HepG2 (cell line): ENCODE measurements around the gene FN1. TPM values are rescaled to one million over a fixed set of nuclear protein-coding genes. Genes with fewer than 3 reads are reported as not detected.

Source experiments
- ATRX ChIP-seq: sonication (generic); formaldehyde crosslinking; IDR thresholded peaks from 2 replicates; pipeline ENCODE4 v1.4.0; 2020; ENCODE audit warnings: missing genetic modification reagents, borderline replicate concordance
- BCLAF1 ChIP-seq: fragments of 450-650 bp; IDR thresholded peaks from 2 replicates; pipeline ENCODE4 v1.6.1; 2017; ENCODE audit warnings: mild to moderate bottlenecking
- CHCHD3 ChIP-seq: sonication (generic); formaldehyde crosslinking; IDR thresholded peaks from 2 replicates; pipeline ENCODE4 v1.8.0; 2022; ENCODE audit warnings: mild to moderate bottlenecking, missing genetic modification reagents, moderate library complexity
- DMAP1 ChIP-seq: IDR thresholded peaks from 2 replicates; pipeline ENCODE4 v1.6.1; 2016
- GTF3A ChIP-seq: sonication (generic); formaldehyde crosslinking; conservative IDR thresholded peaks from 2 replicates; pipeline ENCODE4 v1.4.0; 2020; ENCODE audit warnings: mild to moderate bottlenecking, missing genetic modification reagents
- HMGXB3 ChIP-seq: sonication (generic); formaldehyde crosslinking; IDR thresholded peaks from 2 replicates; pipeline ENCODE4 v1.4.0; 2020; ENCODE audit warnings: missing genetic modification reagents, borderline replicate concordance
- KDM1A ChIP-seq: IDR thresholded peaks from 2 replicates; pipeline ENCODE4 v1.6.1; 2016; ENCODE audit warnings: missing compliant biosample characterization
- MBNL3 ChIP-seq: fragments of 250-450 bp; sonication (Bioruptor Pico); conservative IDR thresholded peaks from 2 replicates; pipeline ENCODE4 v1.8.0; 2022; ENCODE audit warnings: mild to moderate bottlenecking, inconsistent platforms
- NFRKB ChIP-seq: fragments of 450-650 bp; IDR thresholded peaks from 2 replicates; pipeline ENCODE4 v1.6.1; 2017
- NFYC ChIP-seq: IDR thresholded peaks from 2 replicates; pipeline ENCODE4 v1.6.1; 2016; ENCODE audit warnings: missing genetic modification reagents, missing compliant biosample characterization
- NR2F6 ChIP-seq, 2 experiments: IDR thresholded peaks; 2 replicates each; pipeline ENCODE4 v1.6.1; 2016; ENCODE audit warnings: antibody characterized with exemption in 1 of 2, mild to moderate bottlenecking in 1 of 2
- REL ChIP-seq: sonication (generic); formaldehyde crosslinking; conservative IDR thresholded peaks from 2 replicates; pipeline ENCODE4 v1.8.0; 2022; ENCODE audit warnings: mild to moderate bottlenecking, missing genetic modification reagents, moderate library complexity
- SIX4 ChIP-seq: sonication (generic); formaldehyde crosslinking; IDR thresholded peaks from 2 replicates; pipeline ENCODE4 v1.4.0; 2020; ENCODE audit warnings: missing genetic modification reagents
- SRSF9 ChIP-seq: fragments of 200-400 bp; formaldehyde crosslinking; IDR thresholded peaks from 2 replicates; pipeline ENCODE4 v1.6.1; 2018; ENCODE audit warnings: borderline replicate concordance, mild to moderate bottlenecking, low read depth, low read length; ENCODE audit not compliant: insufficient read depth, poor library complexity, severe bottlenecking
- ZKSCAN1 ChIP-seq: fragments of 150-350 bp; IDR thresholded peaks from 2 replicates; pipeline ENCODE4 v1.6.1; 2014; ENCODE audit warnings: low read length
- ZNF10 ChIP-seq: sonication (generic); formaldehyde crosslinking; IDR thresholded peaks from 2 replicates; pipeline ENCODE4 v1.4.0; 2020; ENCODE audit warnings: mild to moderate bottlenecking, low read depth, missing genetic modification reagents, borderline replicate concordance
- ZNF121 ChIP-seq: sonication (generic); formaldehyde crosslinking; IDR thresholded peaks from 2 replicates; pipeline ENCODE4 v1.5.0; 2020; ENCODE audit warnings: mild to moderate bottlenecking, missing genetic modification reagents
- ZNF792 ChIP-seq: IDR thresholded peaks from 2 replicates; pipeline ENCODE4 v1.6.1; 2016
- ZSCAN29 ChIP-seq: sonication (generic); formaldehyde crosslinking; conservative IDR thresholded peaks from 2 replicates; pipeline ENCODE4 v1.4.0; 2020; ENCODE audit warnings: mild to moderate bottlenecking, missing genetic modification reagents
- polyA plus RNA-seq, 8 experiments: library from polyadenylated mRNA; depleted of rRNA in 3 of 8; stranded (reverse) in 7 of 8; unstranded in 1 of 8; fragments of >200 nt; fragmentation: Illumina TruSeq in 4 of 8; extraction: Trizol in 4 of 8; gene quantifications; 2 replicates each; pipeline versions ENCODE4 v1.2.1 to v1.2.3, GENCODE V29; 2011 to 2016; ENCODE audit warnings: low read depth in 4 of 8, missing spikeins in 1 of 8, mixed read lengths in 1 of 8; ENCODE audit not compliant: insufficient read depth in 1 of 8
- total RNA-seq, 5 experiments: library from RNA; depleted of rRNA; stranded (reverse); fragments of >200 nt; fragmentation: Illumina TruSeq; extraction: Trizol; gene quantifications; 2 replicates each; pipeline ENCODE4 v1.2.3, GENCODE V29; 2016; ENCODE audit warnings: low read depth in 1 of 5
- TF ChIP-seq, protein P1 (sequence below): sonication (generic); formaldehyde crosslinking; IDR thresholded peaks from 2 replicates; pipeline ENCODE4 v1.4.0; 2020; ENCODE audit warnings: missing genetic modification reagents
- TF ChIP-seq, protein P2 (sequence below): sonication (generic); formaldehyde crosslinking; IDR thresholded peaks from 2 replicates; pipeline ENCODE4 v1.4.0; 2020; ENCODE audit warnings: mild to moderate bottlenecking, missing genetic modification reagents

The FN1 gene
- total and polyA plus RNA-seq, 2 of the 13 experiments (the other 11 are each of a cell fraction or from before 2014, with no cell fraction given), result 1,847 to 6,471 TPM

DNA sequence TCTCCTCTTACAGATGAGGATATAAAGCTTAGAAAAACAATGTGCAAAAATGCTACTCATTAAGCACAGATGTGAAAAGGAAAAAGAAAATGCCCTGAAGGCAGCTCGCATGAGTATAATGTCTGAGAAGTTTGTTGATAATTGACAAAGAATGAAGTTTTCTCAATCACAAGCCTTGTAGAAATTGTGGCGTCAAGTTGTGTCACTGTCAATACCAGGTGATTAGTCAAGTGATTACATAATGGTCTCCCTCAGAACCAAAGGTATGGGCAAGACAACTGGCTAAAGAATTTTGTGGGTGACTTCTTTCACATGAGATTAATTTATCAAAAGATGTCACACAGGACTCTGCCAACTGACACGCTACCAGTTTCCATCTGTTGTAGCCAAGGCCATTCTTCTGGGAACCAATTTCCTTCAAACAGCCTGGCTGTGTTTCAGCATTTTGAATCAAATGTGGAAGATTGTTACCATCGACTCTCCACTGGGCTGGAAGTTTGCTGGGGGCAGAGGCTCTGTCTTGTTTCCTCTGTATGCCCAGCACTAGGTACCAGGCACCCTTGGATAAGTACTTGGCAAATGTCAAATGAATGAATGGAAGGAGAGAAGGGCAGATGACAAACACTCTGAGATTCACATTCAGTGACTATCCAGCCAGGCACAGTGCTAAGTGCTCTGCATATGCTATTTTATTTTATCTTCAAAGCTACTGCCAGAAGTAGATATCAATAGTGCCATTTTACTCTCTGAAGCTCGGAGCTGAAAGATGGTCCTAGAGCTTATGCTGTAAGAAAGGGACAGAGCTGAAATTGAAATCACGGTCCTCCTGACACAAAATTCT, 5.9 kb upstream of the FN1 start (continued):
- TF ChIP-seq HMGXB3 (no peak), ZNF792 (CRISPR knock-in tag) (no peak), SRSF9 (no peak), NFYC (no peak), MBNL3 (CRISPR knock-in tag) (no peak), NFRKB (no peak), ZNF10 (CRISPR knock-in tag) (no peak), ZKSCAN1 (no peak), SIX4 (CRISPR knock-in tag) (no peak), CHCHD3 (CRISPR knock-in tag) (no peak), ATRX (CRISPR knock-in tag) (no peak), GTF3A (CRISPR knock-in tag) (no peak), KDM1A (no peak), BCLAF1 (no peak), NR2F6 (IDR thresholded peaks at IDR 0.05) (no peak), NR2F6 (CRISPR knock-in tag; IDR thresholded peaks at IDR 0.05) (no peak), REL (CRISPR knock-in tag) (no peak), ZNF121 (CRISPR knock-in tag) (no peak), ZSCAN29 (CRISPR knock-in tag) (no peak), DMAP1 (CRISPR knock-in tag) (no peak)
- TF ChIP-seq, protein P1, sequence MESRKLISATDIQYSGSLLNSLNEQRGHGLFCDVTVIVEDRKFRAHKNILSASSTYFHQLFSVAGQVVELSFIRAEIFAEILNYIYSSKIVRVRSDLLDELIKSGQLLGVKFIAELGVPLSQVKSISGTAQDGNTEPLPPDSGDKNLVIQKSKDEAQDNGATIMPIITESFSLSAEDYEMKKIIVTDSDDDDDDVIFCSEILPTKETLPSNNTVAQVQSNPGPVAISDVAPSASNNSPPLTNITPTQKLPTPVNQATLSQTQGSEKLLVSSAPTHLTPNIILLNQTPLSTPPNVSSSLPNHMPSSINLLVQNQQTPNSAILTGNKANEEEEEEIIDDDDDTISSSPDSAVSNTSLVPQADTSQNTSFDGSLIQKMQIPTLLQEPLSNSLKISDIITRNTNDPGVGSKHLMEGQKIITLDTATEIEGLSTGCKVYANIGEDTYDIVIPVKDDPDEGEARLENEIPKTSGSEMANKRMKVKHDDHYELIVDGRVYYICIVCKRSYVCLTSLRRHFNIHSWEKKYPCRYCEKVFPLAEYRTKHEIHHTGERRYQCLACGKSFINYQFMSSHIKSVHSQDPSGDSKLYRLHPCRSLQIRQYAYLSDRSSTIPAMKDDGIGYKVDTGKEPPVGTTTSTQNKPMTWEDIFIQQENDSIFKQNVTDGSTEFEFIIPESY, result 0 out of 2 replicates have a peak, but pooled peaks have one; percentile 36
- TF ChIP-seq, protein P2, sequence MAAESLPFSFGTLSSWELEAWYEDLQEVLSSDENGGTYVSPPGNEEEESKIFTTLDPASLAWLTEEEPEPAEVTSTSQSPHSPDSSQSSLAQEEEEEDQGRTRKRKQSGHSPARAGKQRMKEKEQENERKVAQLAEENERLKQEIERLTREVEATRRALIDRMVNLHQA, result no peak
